ENCODE results near the gene ESR1. TPM values are rescaled to one million over a fixed set of nuclear protein-coding genes. Genes with fewer than 3 reads are reported as not detected.
"Not testable (repeated sequence)": the region's sequence is repeated elsewhere in the genome, so short reads cannot be mapped to it uniquely, and the experiment has no call there.

ESR1 gene
- total RNA-seq, 4 donors from 2014 or later, result 1.3 to 2.6 (median 2.2) TPM

- H3K27ac ChIP-seq, result no peak overlapping the region
- H3K4me1 ChIP-seq, result no peaks in the 10 kb centered on the region
- no peak for DNase-seq (ENCODE audit: low spot score in 2 of 2)
- WGBS, result 51% methylated on average over 2 of the region's 2 CpGs
- H3K4me3 ChIP-seq, result no peak overlapping the region
- no peaks in the 10 kb centered on the region for H3K9me3 ChIP-seq
- no peaks in the 10 kb centered on the region for H3K27me3 ChIP-seq
- no peaks in the 10 kb centered on the region for H3K36me3 ChIP-seq
- no peak for TF ChIP-seq CTCF (IDR thresholded peaks at IDR 0.05)
- no peak for TF ChIP-seq EP300 (IDR thresholded peaks at IDR 0.05)
- no peak for TF ChIP-seq POLR2AphosphoS5 (IDR thresholded peaks at IDR 0.05)
- TF ChIP-seq POLR2A (IDR thresholded peaks at IDR 0.05), result no peak
Observed at GRCh38 chr6:151963001-151963400, 155.5 kb downstream of the ESR1 start.

- H3K4me1 ChIP-seq; H3K4me3 ChIP-seq; H3K27me3 ChIP-seq; H3K27ac ChIP-seq; H3K9me3 ChIP-seq; DNase-seq (ENCODE audit: low spot score in 2 of 2); H3K36me3 ChIP-seq: not testable (repeated sequence)
- 95% methylated on average over 4 of the region's 4 CpGs for WGBS
Observed at GRCh38 chr6:151964412-151964811, 156.9 kb downstream of the ESR1 start.

GRCh38 chr6:151974061-151974617 is 166.7 kb downstream of the ESR1 start:
- H3K27me3 ChIP-seq, result no peaks in the 10 kb centered on the region
- no peak overlapping the region for H3K27ac ChIP-seq
- H3K4me1 ChIP-seq, result no peaks in the 10 kb centered on the region
- H3K9me3 ChIP-seq, result no peaks in the 10 kb centered on the region
- DNase-seq (ENCODE audit: low spot score in 2 of 2), result no peak
- H3K36me3 ChIP-seq, result no peaks in the 10 kb centered on the region
- WGBS, result 89% methylated on average over 4 of the region's 4 CpGs
- H3K4me3 ChIP-seq, result no peak overlapping the region
- no peak for TF ChIP-seq POLR2A (IDR thresholded peaks at IDR 0.05)
- TF ChIP-seq CTCF (IDR thresholded peaks at IDR 0.05), result no peak
- TF ChIP-seq EP300 (IDR thresholded peaks at IDR 0.05), result no peak
- TF ChIP-seq POLR2AphosphoS5 (IDR thresholded peaks at IDR 0.05), result no peak

GRCh38 chr6:151975795-151976194 is 168.3 kb downstream of the ESR1 start:
- Histone ChIP-seq H3K27ac (no peak overlapping the region), H3K27me3 (no peaks in the 10 kb centered on the region), H3K36me3 (no peaks in the 10 kb centered on the region), H3K4me1 (no peaks in the 10 kb centered on the region), H3K9me3 (no peaks in the 10 kb centered on the region), H3K4me3 (no peak overlapping the region)
- no peak for TF ChIP-seq EP300 (IDR thresholded peaks at IDR 0.05)
- no peak for TF ChIP-seq POLR2A (IDR thresholded peaks at IDR 0.05)
- TF ChIP-seq POLR2AphosphoS5 (IDR thresholded peaks at IDR 0.05), result no peak
- 100% methylated on average over 1 of the region's 1 CpG for WGBS
- DNase-seq (ENCODE audit: low spot score in 2 of 2), result no peak

- not testable (repeated sequence) for H3K9me3 ChIP-seq; H3K27ac ChIP-seq; H3K27me3 ChIP-seq; DNase-seq (ENCODE audit: low spot score in 2 of 2); H3K36me3 ChIP-seq; H3K4me1 ChIP-seq; H3K4me3 ChIP-seq
- WGBS, result 47% methylated on average over 6 of the region's 6 CpGs
Observed at GRCh38 chr6:151988199-151988598, 180.7 kb downstream of the ESR1 start.

GRCh38 chr6:151992091-151992490 is 184.6 kb downstream of the ESR1 start:
- Histone ChIP-seq H3K27ac (no peak overlapping the region), H3K27me3 (no peaks in the 10 kb centered on the region), H3K9me3 (no peaks in the 10 kb centered on the region), H3K4me1 (no peaks in the 10 kb centered on the region), H3K4me3 (no peak overlapping the region), H3K36me3 (no peaks in the 10 kb centered on the region)
- WGBS, result 81% methylated on average over 5 of the region's 5 CpGs
- no peak for DNase-seq (ENCODE audit: low spot score in 2 of 2)
- no peak for TF ChIP-seq CTCF (IDR thresholded peaks at IDR 0.05)
- TF ChIP-seq EP300 (IDR thresholded peaks at IDR 0.05), result no peak
- TF ChIP-seq POLR2A (IDR thresholded peaks at IDR 0.05), result no peak
- no peak for TF ChIP-seq POLR2AphosphoS5 (IDR thresholded peaks at IDR 0.05)

- Histone ChIP-seq H3K36me3 (no peaks in the 10 kb centered on the region), H3K27me3 (no peaks in the 10 kb centered on the region), H3K4me3 (no peak overlapping the region), H3K27ac (no peak overlapping the region), H3K9me3 (no peaks in the 10 kb centered on the region), H3K4me1 (no peaks in the 10 kb centered on the region)
- no peak for DNase-seq (ENCODE audit: low spot score in 2 of 2)
- 60% methylated on average over 3 of the region's 3 CpGs for WGBS
- no peak for TF ChIP-seq POLR2AphosphoS5 (IDR thresholded peaks at IDR 0.05)
- TF ChIP-seq EP300 (IDR thresholded peaks at IDR 0.05), result no peak
- TF ChIP-seq POLR2A (IDR thresholded peaks at IDR 0.05), result no peak
- TF ChIP-seq CTCF (IDR thresholded peaks at IDR 0.05), result no peak
Observed at GRCh38 chr6:151993364-151993763, 185.9 kb downstream of the ESR1 start.

All from suprapubic skin (tissue), 4 donors.